Right forelimb (tissue), 1 donor: ENCODE measurements around the gene SENP8.

ENCODE experiments used
- DNase-seq: peaks from one replicate; pipeline ENCODE4 v3.0.0-alpha.2; 2018

Gene SENP8

GRCh38 chr15:72178976-72179585 is 60.9 kb downstream of the SENP8 start:
- no peak for DNase-seq

- DNase-seq, result peak; percentile 78
These were observed 61.9 kb downstream of the SENP8 start for GRCh38 chr15:72179950-72180581.

DNA sequence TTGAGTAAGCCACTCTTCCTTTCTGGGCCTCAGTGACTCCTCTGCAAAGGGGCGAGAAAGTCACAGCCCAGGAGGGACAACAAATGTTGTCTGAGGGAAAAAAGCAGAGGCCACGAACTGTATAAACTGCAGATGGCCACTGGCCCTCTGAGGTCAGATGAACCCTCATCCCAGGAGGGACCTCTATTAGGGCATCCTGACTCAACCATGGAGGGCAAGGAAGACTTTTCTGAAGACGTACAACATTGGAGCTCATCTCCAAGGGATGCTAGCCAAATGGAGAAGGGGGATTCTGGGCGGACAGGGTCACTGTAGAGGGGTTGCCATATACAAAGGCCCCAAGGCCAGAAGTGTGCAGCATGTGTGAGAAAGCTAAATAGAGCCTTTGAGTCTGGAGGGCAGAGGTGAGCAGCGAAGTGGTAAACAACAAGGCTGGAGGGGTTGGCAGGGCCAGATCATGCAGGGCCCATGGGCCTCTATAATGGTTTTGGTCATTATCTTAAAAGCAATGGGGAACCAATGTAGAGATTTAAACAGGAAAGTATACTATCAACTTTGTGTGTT is 62.6 kb downstream of the SENP8 start:
- no peak for DNase-seq

DNA sequence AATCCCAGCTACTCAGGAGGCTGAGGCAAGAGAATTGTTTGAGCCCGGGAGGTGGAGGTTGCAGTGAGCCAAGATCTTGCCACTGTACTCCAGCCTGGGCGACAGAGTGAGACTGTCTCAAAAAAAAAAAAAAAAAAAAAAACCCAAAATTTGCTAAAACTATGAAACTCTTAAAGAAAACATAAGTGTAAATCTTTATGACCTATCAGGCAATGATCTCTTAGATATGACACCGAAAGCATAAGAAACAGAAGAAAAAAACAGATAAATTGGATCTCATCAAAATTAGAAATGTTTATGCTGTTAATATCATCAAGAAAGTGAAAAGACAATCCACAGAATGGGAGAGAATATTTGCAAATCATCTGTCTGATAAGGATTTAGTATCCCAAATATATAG is 64.0 kb downstream of the SENP8 start:
- DNase-seq, result no peak

- DNase-seq, result no peak
These were observed 64.5 kb downstream of the SENP8 start for GRCh38 chr15:72182673-72183072.

GRCh38 chr15:72183781-72184164 is 65.6 kb downstream of the SENP8 start:
- DNase-seq, result no peak

- DNase-seq, result no peak
These were observed 66.1 kb downstream of the SENP8 start for GRCh38 chr15:72184165-72184811.

DNA sequence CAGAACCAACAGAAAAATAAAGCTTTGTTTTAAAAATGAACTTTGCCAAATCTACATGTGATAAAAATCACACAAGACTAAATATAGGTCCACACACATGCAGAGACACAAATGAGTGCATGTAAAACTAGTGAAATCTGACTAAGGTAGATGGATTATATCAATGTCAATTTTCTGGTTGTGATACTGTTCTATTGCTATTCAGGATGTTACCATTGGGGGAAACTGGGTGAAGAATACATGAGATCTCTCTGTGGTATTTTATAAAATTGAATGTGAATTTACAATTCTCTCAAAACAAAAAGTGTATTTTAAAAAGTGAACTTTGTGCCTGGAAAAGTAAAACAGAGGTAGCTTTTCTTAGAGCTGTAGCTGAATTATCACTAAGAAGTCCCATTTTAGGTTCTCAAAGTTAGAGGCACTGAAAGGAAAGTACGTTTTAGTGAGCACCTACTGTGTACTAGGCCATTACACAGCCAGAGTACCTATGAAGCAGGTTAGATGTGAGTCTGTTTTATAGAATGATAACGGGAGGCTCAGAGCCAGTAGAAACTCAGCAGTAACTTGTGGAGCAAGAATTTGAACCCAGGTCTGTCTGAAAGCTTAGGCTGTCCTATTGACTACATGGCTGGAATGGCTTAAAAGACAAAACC is 71.2 kb downstream of the SENP8 start:
- DNase-seq, result no peak

DNA sequence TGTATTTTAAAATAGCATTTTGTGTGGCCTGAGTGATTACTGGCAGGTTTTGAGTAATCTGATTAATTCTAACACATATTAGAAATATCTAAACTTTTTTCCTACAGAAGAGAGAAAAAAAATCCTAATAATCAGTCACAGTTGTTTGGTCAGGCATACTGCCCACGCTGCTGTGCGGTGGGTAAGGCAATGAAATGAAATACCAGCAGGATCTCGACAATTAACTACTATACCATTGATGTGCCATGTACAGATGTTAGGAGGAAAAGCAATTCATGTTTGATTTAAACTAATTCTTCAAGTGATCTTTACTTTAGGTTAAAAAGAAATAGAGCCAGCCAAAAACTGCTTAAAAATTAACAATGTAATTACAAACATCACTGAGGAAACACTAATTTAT is 74.2 kb downstream of the SENP8 start:
- DNase-seq, result no peak
